ENCODE data around the gene NRSN1. TPM values are rescaled to one million over a fixed set of nuclear protein-coding genes. Genes with fewer than 3 reads are reported as not detected.

NRSN1 gene
- total and polyA plus RNA-seq, 2 of the 13 experiments (the other 11 are each of a cell fraction or from before 2014, with no cell fraction given), result not detected

DNA sequence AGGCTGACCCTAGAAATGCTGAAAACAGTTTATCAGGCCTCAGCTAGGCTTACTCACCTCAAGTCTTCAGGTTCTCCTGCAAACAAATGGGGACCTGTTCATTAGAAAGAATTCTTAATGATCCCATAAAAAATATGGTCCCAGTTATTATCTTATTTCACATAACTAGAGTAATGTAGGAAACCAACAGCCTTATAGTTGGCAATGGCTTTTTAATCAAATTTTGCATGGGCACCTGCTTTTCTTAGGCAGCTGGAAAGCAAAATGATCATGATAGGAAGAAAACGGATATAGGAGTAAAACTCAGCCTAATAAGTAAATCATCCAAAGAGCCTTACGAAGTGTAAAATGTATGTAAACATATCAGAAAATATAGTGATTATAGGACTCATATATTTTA, 1.3 kb downstream of the NRSN1 start:
- 37% methylated on average over 2 of the region's 2 CpGs for WGBS (ENCODE audit: low lambda C conversion rate)
- Histone ChIP-seq H3K9me3 (ENCODE audit: low read length) (no peaks in the 10 kb centered on the region), H4K20me1 (ENCODE audit: insufficient read depth, low read length) (no peaks in the 10 kb centered on the region), H3K79me2 (ENCODE audit: insufficient read depth, low read length) (no peaks in the 10 kb centered on the region), H3K9ac (ENCODE audit: insufficient read depth, low read depth, low read length) (no peak overlapping the region), H3K27ac (ENCODE audit: extremely low read length, insufficient read depth, low read length) (no peak overlapping the region), H3K4me1 (ENCODE audit: insufficient read depth, low read length) (peaks cover 16% of the 10 kb centered on the region), H3K27me3 (ENCODE audit: control insufficient read depth in 1 of 2, insufficient read depth in 2 of 2, low read length in 2 of 2) (no peaks in the 10 kb centered on the region), H2AFZ (ENCODE audit: low read length) (no peak overlapping the region), H3K36me3 (replicated peaks in 1 of 2; ENCODE audit: control insufficient read depth in 1 of 2, insufficient read depth in 2 of 2, low read length in 2 of 2) (no peaks in the 10 kb centered on the region), H3K4me2 (ENCODE audit: low read depth, low read length) (no peak overlapping the region), H3K4me3 (replicated peaks in 1 of 3; ENCODE audit: insufficient read depth in 1 of 3, low read depth in 2 of 3, low read length in 3 of 3) (no peak overlapping the region)
- no peak for DNase-seq (ENCODE audit: low spot score)
- ChIA-PET CTCF (ENCODE audit: low intra/inter-chr PET ratio, low total read pairs) (no interaction called here), POLR2A (interaction anchor here (0.8 to 2.0 kb wide), 2 partner anchors 19 to 21 kb away, joined by 3 to 7 read pairs; no protein-coding TSS in a partner anchor)
- in situ Hi-C loops (cut with HindIII; ENCODE audit: extremely low pct_ligation_motif_present, low pct_unique_long_range_greater_than_20kb) (no loop called here), intact Hi-C loops (cut with micrococcal nuclease; ENCODE audit: unreplicated experiment) (loop anchor here (5.0 kb wide), 1 partner anchor 80 kb away; no protein-coding TSS in a partner anchor)
- no TSS peak for BruUV-seq (replicated peaks)
- ATAC-seq, result no peak
- FAIRE-seq, result no peak
- TF ChIP-seq ZNF337 (CRISPR knock-in tag; IDR thresholded peaks at IDR 0.05; ENCODE audit: borderline replicate concordance, low read depth), result no peak
- TF ChIP-seq HNRNPK (IDR thresholded peaks at IDR 0.05; ENCODE audit: low read depth, low read length, poor library complexity, severe bottlenecking), result peak; percentile 6

DNA sequence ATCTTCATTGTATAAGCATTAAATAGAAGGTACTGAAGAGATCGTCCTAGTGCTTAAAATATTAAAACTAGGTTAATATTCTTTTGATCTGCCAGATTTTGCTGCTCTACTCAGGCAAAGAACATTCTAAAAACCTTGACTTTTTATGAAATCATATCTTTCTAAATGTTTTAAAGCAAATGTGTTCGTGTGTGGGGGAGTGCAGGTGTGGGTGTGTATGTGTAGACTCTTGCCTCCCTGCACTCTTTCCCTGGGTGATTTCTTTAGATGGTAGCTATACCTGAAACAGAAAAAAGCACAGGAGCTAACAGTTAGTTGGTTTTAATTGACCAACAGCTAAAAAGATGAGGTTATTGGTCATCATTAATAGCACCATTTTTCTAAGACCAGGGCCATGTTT, 5.7 kb downstream of the NRSN1 start:
- POLR2A ChIA-PET, result no interaction called here
- Histone ChIP-seq H3K27me3 (ENCODE audit: control insufficient read depth in 1 of 2, insufficient read depth in 2 of 2, low read length in 2 of 2) (no peaks in the 10 kb centered on the region), H3K36me3 (replicated peaks in 1 of 2; ENCODE audit: control insufficient read depth in 1 of 2, insufficient read depth in 2 of 2, low read length in 2 of 2) (no peaks in the 10 kb centered on the region), H3K4me3 (replicated peaks in 1 of 3; ENCODE audit: insufficient read depth in 1 of 3, low read depth in 2 of 3, low read length in 3 of 3) (no peak overlapping the region), H2AFZ (ENCODE audit: low read length) (no peak overlapping the region), H3K27ac (ENCODE audit: extremely low read length, insufficient read depth, low read length) (no peak overlapping the region), H3K9ac (ENCODE audit: insufficient read depth, low read depth, low read length) (no peak overlapping the region), H3K9me3 (ENCODE audit: low read length) (no peaks in the 10 kb centered on the region), H3K79me2 (ENCODE audit: insufficient read depth, low read length) (no peaks in the 10 kb centered on the region), H4K20me1 (ENCODE audit: insufficient read depth, low read length) (no peaks in the 10 kb centered on the region), H3K4me1 (ENCODE audit: insufficient read depth, low read length) (peaks cover 6% of the 10 kb centered on the region), H3K4me2 (ENCODE audit: low read depth, low read length) (no peak overlapping the region)
- BruUV-seq (replicated peaks), result no TSS peak
- CTCF ChIA-PET (ENCODE audit: low intra/inter-chr PET ratio, low total read pairs), result no interaction called here
- in situ Hi-C loops (cut with HindIII; ENCODE audit: extremely low pct_ligation_motif_present, low pct_unique_long_range_greater_than_20kb) (no loop called here), intact Hi-C loops (cut with micrococcal nuclease; ENCODE audit: unreplicated experiment) (no loop called here)
- FAIRE-seq, result no peak
- no peak for DNase-seq (ENCODE audit: low spot score)
- ATAC-seq, result no peak
- WGBS (ENCODE audit: low lambda C conversion rate), result 34% methylated on average over 2 of the region's 2 CpGs
- TF ChIP-seq DPF2 (CRISPR knock-in tag; IDR thresholded peaks at IDR 0.05; ENCODE audit: borderline replicate concordance, low read depth) (no peak), NONO (IDR thresholded peaks at IDR 0.05) (no peak), NONO (CRISPR knock-in tag; conservative IDR thresholded peaks at IDR 0.05) (no peak), ZBTB7A (CRISPR knock-in tag; IDR thresholded peaks at IDR 0.05) (no peak), ZNF230 (CRISPR knock-in tag; IDR thresholded peaks at IDR 0.05) (no peak), ZBTB34 (CRISPR knock-in tag; IDR thresholded peaks at IDR 0.05) (no peak), RBM39 (IDR thresholded peaks at IDR 0.05; ENCODE audit: low read depth, low read length, poor library complexity, severe bottlenecking) (no peak), ZNF10 (CRISPR knock-in tag; IDR thresholded peaks at IDR 0.05; ENCODE audit: borderline replicate concordance, low read depth) (no peak), CREM (IDR thresholded peaks at IDR 0.05) (no peak), CREM (CRISPR knock-in tag; IDR thresholded peaks at IDR 0.05) (no peak)
- TF ChIP-seq, protein P1, sequence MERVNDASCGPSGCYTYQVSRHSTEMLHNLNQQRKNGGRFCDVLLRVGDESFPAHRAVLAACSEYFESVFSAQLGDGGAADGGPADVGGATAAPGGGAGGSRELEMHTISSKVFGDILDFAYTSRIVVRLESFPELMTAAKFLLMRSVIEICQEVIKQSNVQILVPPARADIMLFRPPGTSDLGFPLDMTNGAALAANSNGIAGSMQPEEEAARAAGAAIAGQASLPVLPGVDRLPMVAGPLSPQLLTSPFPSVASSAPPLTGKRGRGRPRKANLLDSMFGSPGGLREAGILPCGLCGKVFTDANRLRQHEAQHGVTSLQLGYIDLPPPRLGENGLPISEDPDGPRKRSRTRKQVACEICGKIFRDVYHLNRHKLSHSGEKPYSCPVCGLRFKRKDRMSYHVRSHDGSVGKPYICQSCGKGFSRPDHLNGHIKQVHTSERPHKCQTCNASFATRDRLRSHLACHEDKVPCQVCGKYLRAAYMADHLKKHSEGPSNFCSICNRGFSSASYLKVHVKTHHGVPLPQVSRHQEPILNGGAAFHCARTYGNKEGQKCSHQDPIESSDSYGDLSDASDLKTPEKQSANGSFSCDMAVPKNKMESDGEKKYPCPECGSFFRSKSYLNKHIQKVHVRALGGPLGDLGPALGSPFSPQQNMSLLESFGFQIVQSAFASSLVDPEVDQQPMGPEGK (CRISPR knock-in tag; IDR thresholded peaks at IDR 0.05), result no peak
- TF ChIP-seq, protein P2, sequence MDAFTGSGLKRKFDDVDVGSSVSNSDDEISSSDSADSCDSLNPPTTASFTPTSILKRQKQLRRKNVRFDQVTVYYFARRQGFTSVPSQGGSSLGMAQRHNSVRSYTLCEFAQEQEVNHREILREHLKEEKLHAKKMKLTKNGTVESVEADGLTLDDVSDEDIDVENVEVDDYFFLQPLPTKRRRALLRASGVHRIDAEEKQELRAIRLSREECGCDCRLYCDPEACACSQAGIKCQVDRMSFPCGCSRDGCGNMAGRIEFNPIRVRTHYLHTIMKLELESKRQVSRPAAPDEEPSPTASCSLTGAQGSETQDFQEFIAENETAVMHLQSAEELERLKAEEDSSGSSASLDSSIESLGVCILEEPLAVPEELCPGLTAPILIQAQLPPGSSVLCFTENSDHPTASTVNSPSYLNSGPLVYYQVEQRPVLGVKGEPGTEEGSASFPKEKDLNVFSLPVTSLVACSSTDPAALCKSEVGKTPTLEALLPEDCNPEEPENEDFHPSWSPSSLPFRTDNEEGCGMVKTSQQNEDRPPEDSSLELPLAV (CRISPR knock-in tag; conservative IDR thresholded peaks at IDR 0.05; ENCODE audit: low read depth), result no peak
